IPS DF 4.7 (cell line): Measurements from ENCODE around the gene PTEN.
"Not testable (repeated sequence)": the region's sequence is repeated elsewhere in the genome, so short reads cannot be mapped to it uniquely, and the experiment has no call there.

ENCODE experiments used
- DNase-seq: peaks from one replicate; pipeline ENCODE4 v3.0.0-alpha.2; 2013; ENCODE audit warnings: low spot score; ENCODE audit errors: extremely low read depth

Gene PTEN

GRCh38 chr10:87863053-87863943 is at the start of gene PTEN, which contains the start of gene KLLN:
Gene PTEN (plus strand): TSS chr10:87863625. CDS start chr10:87864470, 845 bp downstream.
Gene KLLN (minus strand): TSS chr10:87863533. CDS start chr10:87862487, 1,046 bp downstream.
- no peak for DNase-seq

GRCh38 chr10:87816163-87816897 is 47.1 kb upstream of the PTEN start:
- DNase-seq, result no peak

GRCh38 chr10:87816898-87817608 is 46.4 kb upstream of the PTEN start:
- DNase-seq, result no peak

- peak; percentile 49 for DNase-seq
These were observed 45.6 kb upstream of the PTEN start, which contains the start of gene ATAD1 for GRCh38 chr10:87817609-87818504. Gene ATAD1 (minus strand): TSS chr10:87818226. CDS start chr10:87814599, 3,627 bp downstream.

GRCh38 chr10:87818505-87819288 is 44.7 kb upstream of the PTEN start:
- DNase-seq, result no peak

- no peak for DNase-seq
These were observed 44.2 kb upstream of the PTEN start for GRCh38 chr10:87819289-87819585.

- no peak for DNase-seq
These were observed 36.8 kb upstream of the PTEN start for GRCh38 chr10:87826653-87827052.

GRCh38 chr10:87827681-87828080 is 35.7 kb upstream of the PTEN start:
- DNase-seq, result no peak

GRCh38 chr10:87829051-87829450 is 34.4 kb upstream of the PTEN start:
- DNase-seq, result not testable (repeated sequence)

- no peak for DNase-seq
These were observed 33.3 kb upstream of the PTEN start for GRCh38 chr10:87829986-87830729.

GRCh38 chr10:87836098-87836497 is 27.3 kb upstream of the PTEN start:
- DNase-seq, result no peak

- DNase-seq, result no peak
These were observed 26.0 kb upstream of the PTEN start for GRCh38 chr10:87837445-87837844.

- no peak for DNase-seq
These were observed 24.8 kb upstream of the PTEN start for GRCh38 chr10:87838650-87839049.

GRCh38 chr10:87841186-87841585 is 22.2 kb upstream of the PTEN start:
- no peak for DNase-seq

GRCh38 chr10:87842220-87842641 is 21.2 kb upstream of the PTEN start:
- no peak for DNase-seq

GRCh38 chr10:87842776-87843497 is 20.5 kb upstream of the PTEN start:
- DNase-seq, result no peak

GRCh38 chr10:87843714-87844113 is 19.7 kb upstream of the PTEN start:
- DNase-seq, result no peak

- no peak for DNase-seq
These were observed 18.4 kb upstream of the PTEN start for GRCh38 chr10:87844837-87845623.
